Heart left ventricle (tissue), 13 donors: ENCODE results near the gene ARHGEF11.

ENCODE experiments used
- CTCF ChIP-seq, 12 donors: fragments of 200-600 bp; sonication (generic) in 4 of 12; IDR thresholded peaks; one replicate each; pipeline versions ENCODE4 v1.5.0 to v1.8.0; 2018 to 2022; ENCODE audit warnings: antibody characterized with exemption in 12 of 12, mild to moderate bottlenecking in 5 of 12
- POLR2A ChIP-seq, 2 donors: fragments of 450-650 bp; IDR thresholded peaks; one replicate each; pipeline ENCODE4 v1.6.1; 2017; ENCODE audit warnings: antibody characterized with exemption in 2 of 2, mild to moderate bottlenecking in 2 of 2, moderate library complexity in 2 of 2
- donor health status: ischemic (EF 13 %, LVEDD 7.1; RV severe dilation, severe dysfunction).
- donor health status: DM: no; HTN: yes; CAD: no.
- donor health status: DM: no; HTN: no; CAD: no.
- donor health status: ischemic (EF 25% LVEDD 6.9; RV normal size, moderate dysfunction).
- donor health status: ischemic (EF 25% LVEDD 5.7; RV mildly dilated, moderate dysfunction).
- donor health status: ischemic (EF 35%, LVEDD 5.7; RV mildly dilated, moderate dysfunction).
- donor health status: nonischemic (EF 11% LVEDD 7.7; RV severe dilation, severe dysfunction).
- donor health status: DM: yes; HTN: yes; CAD: no.
- donor health status: PGD.
- donor health status: ischemic (EF 29% LVEDD 5.4; RV normal size, mild dysfunction).
- donor health status: nonischemic (EF 23%, LVEDD 6.1; RV moderate dilation, normal function).

GRCh38 chr1:157080714-157081113 lies 35.2 kb upstream of the ARHGEF11 start:
- no peak for TF ChIP-seq CTCF (IDR thresholded peaks at IDR 0.05)
- TF ChIP-seq POLR2A (IDR thresholded peaks at IDR 0.05) = no peak
